Mesothelial cell of epicardium (in vitro differentiated cells): ENCODE results near the gene DEGS1. TPM values are rescaled to one million over a fixed set of nuclear protein-coding genes. Genes with fewer than 3 reads are reported as not detected.

Experiments
- DNase-seq, 2 experiments: peaks; one replicate each; pipeline ENCODE4 v3.0.0; 2021; ENCODE audit warnings: low spot score in 2 of 2; ENCODE audit not compliant: unreplicated experiment in 2 of 2
- H3K27ac Mint-ChIP-seq: 2 replicates; pipeline ENCODE4 v1.8.0; 2021; ENCODE audit warnings: mixed read lengths
- H3K27me3 Mint-ChIP-seq: 2 replicates; pipeline ENCODE4 v1.8.0; 2021; ENCODE audit warnings: low read depth, mixed read lengths
- H3K36me3 Mint-ChIP-seq: 2 replicates; pipeline ENCODE4 v1.8.0; 2021; ENCODE audit warnings: mixed read lengths
- H3K4me1 Mint-ChIP-seq: 2 replicates; pipeline ENCODE4 v1.8.0; 2021; ENCODE audit warnings: mixed read lengths
- H3K4me3 Mint-ChIP-seq: 2 replicates; pipeline ENCODE4 v1.8.0; 2021; ENCODE audit warnings: mild to moderate bottlenecking, moderate library complexity, mixed read lengths
- H3K9me3 Mint-ChIP-seq: 2 replicates; pipeline ENCODE4 v1.8.0; 2021; ENCODE audit warnings: mixed read lengths
- total RNA-seq: library from RNA; stranded (reverse); gene quantifications from 3 replicates; pipeline ENCODE4 v1.2.1, GENCODE V29; 2021
- TF ChIP-seq, protein P1 (sequence below): fragments of 200-600 bp; sonication (generic); IDR thresholded peaks from one replicate; pipeline ENCODE4 v1.5.0; 2021; ENCODE audit warnings: antibody characterized with exemption; ENCODE audit not compliant: unreplicated experiment

DEGS1 gene
- total RNA-seq, 1 donor from 2014 or later: 55.4 TPM

DNA sequence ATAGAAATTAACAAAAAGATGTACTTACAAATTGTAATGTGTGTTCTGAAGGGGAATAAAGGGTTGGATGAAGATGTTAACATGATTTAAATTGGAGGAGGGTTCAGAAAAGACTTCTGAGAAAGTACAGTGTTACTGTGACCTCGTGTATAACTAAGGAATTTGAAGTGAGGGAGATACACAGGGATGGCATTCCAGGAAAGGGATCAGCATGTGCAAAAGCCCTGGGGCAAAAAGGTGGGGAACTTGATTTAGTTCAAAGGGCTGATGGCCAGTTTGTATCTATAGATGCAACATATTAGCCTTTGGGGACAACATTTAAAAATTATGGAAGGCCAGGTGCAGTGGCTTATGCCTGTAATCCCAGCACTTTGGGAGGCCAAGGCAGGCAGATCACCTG is 33.3 kb upstream of the DEGS1 start:
- no peaks in the 10 kb centered on the region for H3K9me3 Mint-ChIP-seq
- H3K27me3 Mint-ChIP-seq: no peaks in the 10 kb centered on the region
- TF ChIP-seq, protein P1, sequence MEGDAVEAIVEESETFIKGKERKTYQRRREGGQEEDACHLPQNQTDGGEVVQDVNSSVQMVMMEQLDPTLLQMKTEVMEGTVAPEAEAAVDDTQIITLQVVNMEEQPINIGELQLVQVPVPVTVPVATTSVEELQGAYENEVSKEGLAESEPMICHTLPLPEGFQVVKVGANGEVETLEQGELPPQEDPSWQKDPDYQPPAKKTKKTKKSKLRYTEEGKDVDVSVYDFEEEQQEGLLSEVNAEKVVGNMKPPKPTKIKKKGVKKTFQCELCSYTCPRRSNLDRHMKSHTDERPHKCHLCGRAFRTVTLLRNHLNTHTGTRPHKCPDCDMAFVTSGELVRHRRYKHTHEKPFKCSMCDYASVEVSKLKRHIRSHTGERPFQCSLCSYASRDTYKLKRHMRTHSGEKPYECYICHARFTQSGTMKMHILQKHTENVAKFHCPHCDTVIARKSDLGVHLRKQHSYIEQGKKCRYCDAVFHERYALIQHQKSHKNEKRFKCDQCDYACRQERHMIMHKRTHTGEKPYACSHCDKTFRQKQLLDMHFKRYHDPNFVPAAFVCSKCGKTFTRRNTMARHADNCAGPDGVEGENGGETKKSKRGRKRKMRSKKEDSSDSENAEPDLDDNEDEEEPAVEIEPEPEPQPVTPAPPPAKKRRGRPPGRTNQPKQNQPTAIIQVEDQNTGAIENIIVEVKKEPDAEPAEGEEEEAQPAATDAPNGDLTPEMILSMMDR: no peak
- H3K27ac Mint-ChIP-seq: no peak overlapping the region
- H3K36me3 Mint-ChIP-seq: peaks cover 27% of the 10 kb centered on the region
- no peak for DNase-seq
- H3K4me3 Mint-ChIP-seq: no peak overlapping the region
- H3K4me1 Mint-ChIP-seq: no peaks in the 10 kb centered on the region

GRCh38 chr1:224151117-224151516 is 31.9 kb upstream of the DEGS1 start:
- DNase-seq: no peak
- Mint-ChIP-seq H3K27me3 (no peaks in the 10 kb centered on the region), H3K4me1 (no peaks in the 10 kb centered on the region), H3K36me3 (peaks cover 29% of the 10 kb centered on the region), H3K4me3 (no peak overlapping the region), H3K27ac (no peak overlapping the region), H3K9me3 (no peaks in the 10 kb centered on the region)
- TF ChIP-seq, protein P1: no peak

GRCh38 chr1:224157316-224157715 is 25.7 kb upstream of the DEGS1 start:
- TF ChIP-seq, protein P1: no peak
- Mint-ChIP-seq H3K9me3 (no peaks in the 10 kb centered on the region), H3K27ac (no peak overlapping the region), H3K36me3 (peaks cover 31% of the 10 kb centered on the region), H3K27me3 (no peaks in the 10 kb centered on the region), H3K4me3 (no peak overlapping the region), H3K4me1 (peaks cover 13% of the 10 kb centered on the region)
- no peak for DNase-seq

DNA sequence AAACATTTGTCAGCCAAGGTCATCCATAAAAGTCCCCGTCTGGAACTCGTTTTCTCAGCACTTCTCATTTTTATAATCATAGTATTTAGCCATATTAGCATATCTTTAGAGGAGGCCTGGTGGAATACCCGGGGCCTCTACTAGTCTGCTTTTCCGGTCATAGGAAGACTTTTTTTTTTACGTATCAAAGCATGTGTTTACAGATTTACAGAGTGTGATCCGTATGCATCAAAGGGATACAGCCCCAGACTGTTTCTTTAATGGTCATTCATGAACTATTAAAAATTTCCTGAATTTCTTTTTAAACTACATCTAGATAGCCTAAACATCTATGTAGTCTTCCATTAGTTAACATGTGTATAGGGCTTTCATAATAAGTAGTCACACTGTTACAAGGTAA is 23.5 kb upstream of the DEGS1 start:
- TF ChIP-seq, protein P1: no peak
- H3K27ac Mint-ChIP-seq: peak overlapping the region; percentile 68
- peaks cover 24% of the 10 kb centered on the region for H3K36me3 Mint-ChIP-seq
- DNase-seq: no peak
- H3K9me3 Mint-ChIP-seq: no peaks in the 10 kb centered on the region
- H3K4me1 Mint-ChIP-seq: peaks cover 17% of the 10 kb centered on the region
- H3K27me3 Mint-ChIP-seq: no peaks in the 10 kb centered on the region
- no peak overlapping the region for H3K4me3 Mint-ChIP-seq

- TF ChIP-seq, protein P1: no peak
- Mint-ChIP-seq H3K4me3 (no peak overlapping the region), H3K27me3 (no peaks in the 10 kb centered on the region), H3K36me3 (peaks cover 24% of the 10 kb centered on the region), H3K4me1 (peaks cover 20% of the 10 kb centered on the region), H3K9me3 (no peaks in the 10 kb centered on the region), H3K27ac (peak overlapping the region; percentile 48)
- DNase-seq: no peak
Observed at GRCh38 chr1:224160171-224160682, 22.8 kb upstream of the DEGS1 start.

- no peak for DNase-seq
- H3K27me3 Mint-ChIP-seq: no peaks in the 10 kb centered on the region
- H3K4me3 Mint-ChIP-seq: no peak overlapping the region
- TF ChIP-seq, protein P1: no peak
- no peak overlapping the region for H3K27ac Mint-ChIP-seq
- peaks cover 11% of the 10 kb centered on the region for H3K36me3 Mint-ChIP-seq
- H3K4me1 Mint-ChIP-seq: peaks cover 20% of the 10 kb centered on the region
- no peaks in the 10 kb centered on the region for H3K9me3 Mint-ChIP-seq
Observed at GRCh38 chr1:224162768-224163167, 20.3 kb upstream of the DEGS1 start.
